Neuronal stem cell (in vitro differentiated cells): ENCODE measurements around the gene KIAA1755.

Experiments used
- DNase-seq: peaks from one replicate; pipeline ENCODE4 v3.0.0-alpha.2; 2013; ENCODE audit warnings: low spot score
- H2AFZ ChIP-seq: one replicate; pipeline ENCODE4 v1.6.1; 2013; ENCODE audit warnings: mild to moderate bottlenecking, low read length, inconsistent platforms
- H2AK5ac ChIP-seq: 2 replicates; pipeline ENCODE4 v1.6.1; 2013; ENCODE audit warnings: low read depth, mild to moderate bottlenecking, inconsistent platforms, low read length, moderate library complexity, mixed read lengths
- H2BK120ac ChIP-seq: 2 replicates; pipeline ENCODE4 v1.6.1; 2013; ENCODE audit warnings: low read depth, mild to moderate bottlenecking, inconsistent platforms, low read length, moderate library complexity, mixed read lengths
- H2BK12ac ChIP-seq: one replicate; pipeline ENCODE4 v1.6.1; 2013; ENCODE audit warnings: low read length, inconsistent platforms
- H2BK15ac ChIP-seq: 2 replicates; pipeline ENCODE4 v1.6.1; 2013; ENCODE audit warnings: mild to moderate bottlenecking, low read length, inconsistent platforms, mixed read lengths
- H2BK5ac ChIP-seq: one replicate; pipeline ENCODE4 v1.6.1; 2013; ENCODE audit warnings: inconsistent platforms, mild to moderate bottlenecking, low read length, moderate library complexity
- H3K14ac ChIP-seq: one replicate; pipeline ENCODE4 v1.6.1; 2013; ENCODE audit warnings: low read length, inconsistent platforms
- H3K18ac ChIP-seq: 2 replicates; pipeline ENCODE4 v1.6.1; 2013; ENCODE audit warnings: low read length, inconsistent platforms
- H3K23ac ChIP-seq: 2 replicates; pipeline ENCODE4 v1.6.1; 2013; ENCODE audit warnings: low read depth, mild to moderate bottlenecking, mixed read lengths, low read length, inconsistent platforms; ENCODE audit not compliant: poor library complexity
- H3K27ac ChIP-seq: replicated peaks from 3 replicates; pipeline ENCODE4 v1.5.1; 2013; ENCODE audit warnings: low read length, inconsistent platforms
- H3K27me3 ChIP-seq, 3 experiments: 2 replicates each; pipeline ENCODE4 v1.6.1; 2013; ENCODE audit warnings: low read length in 3 of 3, mild to moderate bottlenecking in 2 of 3, inconsistent platforms in 1 of 3, low read depth in 1 of 3, mixed read lengths in 1 of 3, moderate library complexity in 1 of 3; ENCODE audit not compliant: control insufficient read depth in 3 of 3, insufficient read depth in 3 of 3
- H3K36me3 ChIP-seq, 2 donors: replicated peaks in 1 of 2; 2 replicates each; pipeline ENCODE4 v1.6.1; 2013; ENCODE audit warnings: low read length in 2 of 2; ENCODE audit not compliant: control insufficient read depth in 2 of 2, insufficient read depth in 2 of 2
- H3K4ac ChIP-seq: 2 replicates; pipeline ENCODE4 v1.6.1; 2013; ENCODE audit warnings: inconsistent platforms, mild to moderate bottlenecking, low read length, moderate library complexity
- H3K4me1 ChIP-seq, 2 donors: 1 replicate in 1 of 2; 2 replicates in 1 of 2; pipeline ENCODE4 v1.6.1; 2013; ENCODE audit warnings: low read length in 2 of 2, low read depth in 1 of 2; ENCODE audit not compliant: control insufficient read depth in 2 of 2, insufficient read depth in 1 of 2
- H3K4me2 ChIP-seq: one replicate; pipeline ENCODE4 v1.6.1; 2013; ENCODE audit warnings: mild to moderate bottlenecking, low read length, inconsistent platforms; ENCODE audit not compliant: insufficient read depth, poor library complexity, severe bottlenecking
- H3K4me3 ChIP-seq, 2 donors: 2 replicates each; pipeline ENCODE4 v1.5.1; 2013; ENCODE audit warnings: low read length in 2 of 2, mild to moderate bottlenecking in 2 of 2, inconsistent platforms in 1 of 2, moderate library complexity in 1 of 2
- H3K79me1 ChIP-seq: one replicate; pipeline ENCODE4 v1.6.1; 2013; ENCODE audit warnings: low read depth, mild to moderate bottlenecking, inconsistent platforms, low read length, moderate library complexity
- H3K9ac ChIP-seq: one replicate; pipeline ENCODE4 v1.6.1; 2013; ENCODE audit warnings: mild to moderate bottlenecking, low read depth, low read length, inconsistent platforms; ENCODE audit not compliant: poor library complexity
- H3K9me3 ChIP-seq, 2 donors: replicated peaks in 1 of 2; 2 replicates each; pipeline versions ENCODE3 to v1.6.1; 2013; ENCODE audit warnings: low read length in 2 of 2, mild to moderate bottlenecking in 2 of 2, inconsistent platforms in 1 of 2, low read depth in 1 of 2, mixed read lengths in 1 of 2, moderate library complexity in 1 of 2; ENCODE audit not compliant: control insufficient read depth in 2 of 2, insufficient read depth in 1 of 2
- H4K8ac ChIP-seq: one replicate; pipeline ENCODE4 v1.6.1; 2013; ENCODE audit warnings: low read depth, mild to moderate bottlenecking, inconsistent platforms, low read length, moderate library complexity
- H4K91ac ChIP-seq: one replicate; pipeline ENCODE4 v1.6.1; 2013; ENCODE audit warnings: low read length, low read depth, mild to moderate bottlenecking, inconsistent platforms; ENCODE audit not compliant: poor library complexity
- WGBS, 2 donors: extraction: QIAGEN DNeasy Blood & Tissue Kit; methylation state at CpG; one replicate each; pipeline ENCODE4 v1.1.7; 2013; ENCODE audit warnings: missing lambda C conversion rate in 2 of 2, mixed read lengths in 1 of 2; ENCODE audit not compliant: insufficient read length in 2 of 2, insufficient replicate concordance in 1 of 2; ENCODE audit errors: extremely low coverage in 2 of 2; 5-methylcytosine and 5-hydroxymethylcytosine counted together

Gene KIAA1755

DNA sequence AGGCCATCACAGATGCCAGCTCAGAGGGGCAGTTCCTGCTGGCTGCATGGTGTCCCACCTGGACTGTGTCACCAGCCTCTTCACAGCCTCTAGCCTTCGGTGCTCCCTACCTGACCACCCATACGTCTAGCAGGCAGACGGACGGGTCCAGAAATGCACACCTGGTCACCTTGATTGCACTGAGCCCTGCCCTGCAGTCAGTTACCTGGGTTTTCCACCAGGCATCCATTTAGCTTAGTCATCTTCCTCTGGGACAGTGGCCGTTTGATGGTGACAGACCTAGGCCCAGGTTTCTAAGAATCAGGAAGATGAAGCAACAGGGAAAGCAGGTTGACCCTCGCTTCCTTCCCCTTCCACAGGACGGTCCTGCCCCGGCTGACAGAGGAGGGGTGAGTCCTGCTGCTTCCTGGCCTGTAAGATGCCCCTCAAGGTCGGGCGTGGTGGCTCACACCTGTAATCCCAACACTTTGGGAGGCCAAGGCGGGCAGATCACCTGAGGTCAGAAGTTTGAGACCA lies 33.6 kb upstream of the KIAA1755 start:
- H3K23ac ChIP-seq = no peak overlapping the region
- peak overlapping the region; percentile 40 for H2BK15ac ChIP-seq
- no peak overlapping the region for H3K27ac ChIP-seq
- H3K4me2 ChIP-seq = no peak overlapping the region
- no peak overlapping the region for H3K14ac ChIP-seq
- no peaks in the 10 kb centered on the region for H3K79me1 ChIP-seq
- H2AK5ac ChIP-seq = peak overlapping the region; percentile 13
- H3K18ac ChIP-seq = peak overlapping the region; percentile 15
- H4K91ac ChIP-seq = peak overlapping the region; percentile 3
- H3K4me3 ChIP-seq = peak overlapping the region in 1 of 2 donors; percentile 61
- WGBS, 2 donors = no CpG with 5 or more reads among the region's 11 CpGs
- no peak overlapping the region for H2AFZ ChIP-seq
- peaks cover 0 to 6% of the 10 kb centered on the region in 2 donors for H3K4me1 ChIP-seq
- no peaks in the 10 kb centered on the region for H3K36me3 ChIP-seq
- H2BK120ac ChIP-seq = no peak overlapping the region
- H3K9ac ChIP-seq = no peak overlapping the region
- H4K8ac ChIP-seq = no peak overlapping the region
- no peak for DNase-seq
- H3K9me3 ChIP-seq = peaks cover 0 to 2% of the 10 kb centered on the region in 2 donors
- H3K4ac ChIP-seq = no peak overlapping the region
- no peak overlapping the region for H2BK5ac ChIP-seq
- peaks cover 0 to 9% (median 0%) of the 10 kb centered on the region in 3 experiments for H3K27me3 ChIP-seq
- no peak overlapping the region for H2BK12ac ChIP-seq

DNA sequence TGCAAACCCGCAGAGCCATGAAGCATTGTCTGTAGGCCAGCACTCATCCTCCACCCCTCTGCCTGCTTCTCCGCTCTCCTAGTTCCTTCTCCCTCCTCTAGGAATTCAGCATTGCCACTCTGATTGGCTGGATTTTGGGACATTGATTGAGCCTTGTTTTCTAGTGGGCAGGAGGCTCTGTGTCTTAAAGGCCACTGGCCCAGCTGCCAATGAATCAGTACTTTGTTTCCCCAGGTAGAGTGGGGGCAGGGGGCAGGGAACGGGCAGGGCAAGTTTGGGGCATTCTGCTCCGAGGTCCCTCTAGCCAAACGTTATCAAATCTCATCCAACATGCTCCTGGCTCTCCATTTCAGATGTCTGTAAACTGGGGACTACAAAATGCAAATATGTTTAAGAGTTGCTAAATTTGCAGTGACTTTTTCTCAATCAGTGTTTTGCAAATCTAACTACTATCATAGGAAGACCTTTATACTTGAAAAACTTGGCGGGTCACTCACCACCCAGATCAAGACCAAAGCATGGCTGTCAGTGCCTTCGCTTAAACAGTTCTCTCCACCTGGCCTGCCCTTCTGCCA lies 33.0 kb upstream of the KIAA1755 start:
- no peak overlapping the region for H3K14ac ChIP-seq
- H2BK5ac ChIP-seq = no peak overlapping the region
- H3K79me1 ChIP-seq = no peaks in the 10 kb centered on the region
- H3K23ac ChIP-seq = no peak overlapping the region
- H3K4ac ChIP-seq = no peak overlapping the region
- no peak overlapping the region for H2AFZ ChIP-seq
- DNase-seq = no peak
- no peak overlapping the region for H3K4me2 ChIP-seq
- no peak overlapping the region for H2BK120ac ChIP-seq
- no peak overlapping the region for H2BK15ac ChIP-seq
- H2BK12ac ChIP-seq = no peak overlapping the region
- peaks cover 0 to 2% of the 10 kb centered on the region in 2 donors for H3K9me3 ChIP-seq
- WGBS, 2 donors = no CpG with 5 or more reads among the region's 7 CpGs
- no peak overlapping the region for H3K27ac ChIP-seq
- H3K4me1 ChIP-seq = peaks cover 0 to 3% of the 10 kb centered on the region in 2 donors
- peak overlapping the region; percentile 13 for H2AK5ac ChIP-seq
- H3K27me3 ChIP-seq = peaks cover 0 to 12% (median 0%) of the 10 kb centered on the region in 3 experiments
- no peaks in the 10 kb centered on the region for H3K36me3 ChIP-seq
- H4K91ac ChIP-seq = no peak overlapping the region
- H3K4me3 ChIP-seq = peak overlapping the region in 1 of 2 donors; percentile 61
- H3K18ac ChIP-seq = peak overlapping the region; percentile 15
- H4K8ac ChIP-seq = no peak overlapping the region
- H3K9ac ChIP-seq = no peak overlapping the region

DNA sequence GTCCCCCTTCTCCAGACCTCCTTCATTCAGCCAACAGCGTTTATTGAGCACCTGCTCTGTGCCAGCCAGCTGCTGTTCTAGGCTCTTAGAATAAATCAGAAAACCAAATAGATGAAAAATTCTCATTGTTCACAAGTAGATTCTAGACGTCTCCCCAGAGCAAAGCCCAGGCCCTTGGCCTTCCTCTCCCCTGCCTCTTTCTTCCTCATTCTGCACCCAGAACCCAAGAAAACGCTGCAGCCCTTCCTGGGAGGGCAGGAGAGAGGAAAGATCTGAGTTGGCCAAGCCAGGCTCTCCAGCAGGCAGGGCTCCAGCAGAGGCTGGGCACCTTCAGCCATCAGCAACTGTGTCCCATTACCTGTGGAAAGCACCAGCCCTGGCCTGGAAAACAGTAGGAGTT lies 31.4 kb upstream of the KIAA1755 start:
- no CpG with 5 or more reads among the region's 3 CpGs for WGBS, 2 donors
- Histone ChIP-seq H3K36me3 (no peaks in the 10 kb centered on the region), H2BK12ac (no peak overlapping the region), H2BK5ac (peak overlapping the region; percentile 68), H4K91ac (no peak overlapping the region), H3K18ac (peak overlapping the region; percentile 75), H3K23ac (peak overlapping the region; percentile 10), H2BK120ac (peak overlapping the region; percentile 24), H3K79me1 (no peaks in the 10 kb centered on the region), H3K4me1 (peaks cover 0 to 8% of the 10 kb centered on the region in 2 donors), H3K4me3 (no peak overlapping the region), H4K8ac (no peak overlapping the region), H3K27ac (no peak overlapping the region), H3K9me3 (peaks cover 0 to 2% of the 10 kb centered on the region in 2 donors), H2AK5ac (peak overlapping the region; percentile 95), H3K4ac (peak overlapping the region; percentile 41), H2BK15ac (peak overlapping the region; percentile 82), H3K27me3 (peaks cover 0 to 12% (median 0%) of the 10 kb centered on the region in 3 experiments), H3K4me2 (no peak overlapping the region), H2AFZ (no peak overlapping the region), H3K14ac (no peak overlapping the region), H3K9ac (no peak overlapping the region)
- DNase-seq = no peak

GRCh38 chr20:38290829-38291814 lies 30.6 kb upstream of the KIAA1755 start:
- no peak overlapping the region for H3K23ac ChIP-seq
- H3K18ac ChIP-seq = peak overlapping the region; percentile 41
- H2BK12ac ChIP-seq = no peak overlapping the region
- no peak overlapping the region for H2BK120ac ChIP-seq
- H2BK15ac ChIP-seq = no peak overlapping the region
- no peak overlapping the region for H2BK5ac ChIP-seq
- WGBS, 2 donors = no CpG with 5 or more reads among the region's 21 CpGs
- H4K91ac ChIP-seq = no peak overlapping the region
- H2AK5ac ChIP-seq = no peak overlapping the region
- H3K27ac ChIP-seq = no peak overlapping the region
- H3K9me3 ChIP-seq = peaks cover 0 to 2% of the 10 kb centered on the region in 2 donors
- H3K27me3 ChIP-seq = peaks cover 0 to 12% (median 0%) of the 10 kb centered on the region in 3 experiments
- no peak overlapping the region for H3K14ac ChIP-seq
- no peak overlapping the region for H3K4me3 ChIP-seq
- H3K4me2 ChIP-seq = no peak overlapping the region
- peaks cover 0 to 13% of the 10 kb centered on the region in 2 donors for H3K4me1 ChIP-seq
- no peak overlapping the region for H3K9ac ChIP-seq
- H3K79me1 ChIP-seq = no peaks in the 10 kb centered on the region
- H3K36me3 ChIP-seq = no peaks in the 10 kb centered on the region
- no peak for DNase-seq
- no peak overlapping the region for H2AFZ ChIP-seq
- H3K4ac ChIP-seq = no peak overlapping the region
- no peak overlapping the region for H4K8ac ChIP-seq
